ENCODE data around the gene LANCL2.

DNA sequence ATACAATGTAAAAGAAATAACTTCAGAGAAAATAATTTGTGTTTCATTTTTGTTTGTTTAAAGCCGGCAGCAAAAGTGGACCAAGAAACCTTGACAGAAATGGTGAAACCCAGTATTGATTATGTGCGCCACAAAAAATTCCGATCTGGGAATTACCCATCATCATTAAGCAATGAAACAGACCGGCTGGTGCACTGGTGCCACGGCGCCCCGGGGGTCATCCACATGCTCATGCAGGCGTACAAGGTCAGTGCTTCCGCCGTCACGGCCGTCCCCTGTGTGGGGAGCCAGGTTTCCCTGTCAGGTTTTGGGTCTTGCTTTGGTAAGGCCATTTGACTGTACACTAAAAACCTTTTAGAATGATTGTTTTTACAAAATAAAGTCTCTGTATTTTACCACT, 46.7 kb downstream of the LANCL2 start:
- TF ChIP-seq, protein P1, sequence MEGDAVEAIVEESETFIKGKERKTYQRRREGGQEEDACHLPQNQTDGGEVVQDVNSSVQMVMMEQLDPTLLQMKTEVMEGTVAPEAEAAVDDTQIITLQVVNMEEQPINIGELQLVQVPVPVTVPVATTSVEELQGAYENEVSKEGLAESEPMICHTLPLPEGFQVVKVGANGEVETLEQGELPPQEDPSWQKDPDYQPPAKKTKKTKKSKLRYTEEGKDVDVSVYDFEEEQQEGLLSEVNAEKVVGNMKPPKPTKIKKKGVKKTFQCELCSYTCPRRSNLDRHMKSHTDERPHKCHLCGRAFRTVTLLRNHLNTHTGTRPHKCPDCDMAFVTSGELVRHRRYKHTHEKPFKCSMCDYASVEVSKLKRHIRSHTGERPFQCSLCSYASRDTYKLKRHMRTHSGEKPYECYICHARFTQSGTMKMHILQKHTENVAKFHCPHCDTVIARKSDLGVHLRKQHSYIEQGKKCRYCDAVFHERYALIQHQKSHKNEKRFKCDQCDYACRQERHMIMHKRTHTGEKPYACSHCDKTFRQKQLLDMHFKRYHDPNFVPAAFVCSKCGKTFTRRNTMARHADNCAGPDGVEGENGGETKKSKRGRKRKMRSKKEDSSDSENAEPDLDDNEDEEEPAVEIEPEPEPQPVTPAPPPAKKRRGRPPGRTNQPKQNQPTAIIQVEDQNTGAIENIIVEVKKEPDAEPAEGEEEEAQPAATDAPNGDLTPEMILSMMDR (IDR thresholded peaks at IDR 0.05; ENCODE audit: borderline replicate concordance, extremely low read depth, low read length, poor library complexity, severe bottlenecking): no peak
- no peak for TF ChIP-seq EZH2 (IDR thresholded peaks at IDR 0.05; ENCODE audit: borderline replicate concordance, low read depth, low read length, severe bottlenecking)

Measured in DND-41 (cell line).